Karpas-422 (cell line): ENCODE measurements around the gene BBS9. TPM values are rescaled to one million over a fixed set of nuclear protein-coding genes. Genes with fewer than 3 reads are reported as not detected.

Experiments
- DNase-seq: peaks from one replicate; pipeline ENCODE4 v3.0.0-alpha.2; 2015
- H2AFZ ChIP-seq: fragments of 200-600 bp; sonication (generic); 2 replicates; pipeline ENCODE4 v1.6.1; 2014; ENCODE audit warnings: antibody characterized with exemption, low read length, mixed read lengths
- H3K27ac ChIP-seq: fragments of 200-600 bp; sonication (generic); 2 replicates; pipeline ENCODE4 v1.5.1; 2014; ENCODE audit warnings: mild to moderate bottlenecking, low read length, moderate library complexity
- H3K27me3 ChIP-seq: fragments of 200-600 bp; sonication (generic); 2 replicates; pipeline ENCODE4 v1.6.1; 2014; ENCODE audit warnings: low read length, mixed read lengths
- H3K36me3 ChIP-seq: fragments of 200-600 bp; sonication (generic); 2 replicates; pipeline ENCODE4 v1.6.1; 2014; ENCODE audit warnings: low read length, mixed read lengths; ENCODE audit not compliant: insufficient read depth
- H3K4me1 ChIP-seq: fragments of 200-600 bp; sonication (generic); 2 replicates; pipeline ENCODE4 v1.6.1; 2014; ENCODE audit warnings: mild to moderate bottlenecking, low read length, mixed read lengths
- H3K4me2 ChIP-seq: fragments of 200-600 bp; sonication (generic); 2 replicates; pipeline ENCODE4 v1.6.1; 2014; ENCODE audit warnings: low read length, low read depth, mild to moderate bottlenecking; ENCODE audit not compliant: poor library complexity, severe bottlenecking
- H3K4me3 ChIP-seq: fragments of 200-600 bp; sonication (generic); 2 replicates; pipeline ENCODE4 v1.5.1; 2014; ENCODE audit warnings: mild to moderate bottlenecking, antibody characterized with exemption, low read length, mixed read lengths
- H3K79me2 ChIP-seq: fragments of 200-600 bp; sonication (generic); 2 replicates; pipeline ENCODE4 v1.6.1; 2014; ENCODE audit warnings: mild to moderate bottlenecking, low read length, mixed read lengths
- H3K9ac ChIP-seq: fragments of 200-600 bp; sonication (generic); 2 replicates; pipeline ENCODE4 v1.6.0; 2014; ENCODE audit warnings: low read length
- H3K9me2 ChIP-seq: fragments of 200-600 bp; sonication (generic), shearing (Covaris generic); replicated peaks from 2 replicates; pipeline ENCODE4 v1.6.0; 2014; ENCODE audit warnings: mild to moderate bottlenecking, low read length, moderate library complexity; ENCODE audit not compliant: insufficient read depth
- H3K9me3 ChIP-seq: fragments of 300-700, 200-600 bp; sonication (generic); 2 replicates; pipeline ENCODE4 v1.6.1; 2014; ENCODE audit warnings: low read length, mixed read lengths
- H4K20me1 ChIP-seq: fragments of 200-600 bp; sonication (generic); 2 replicates; pipeline ENCODE4 v1.6.1; 2014; ENCODE audit warnings: mild to moderate bottlenecking, antibody characterized with exemption, low read length, low read depth; ENCODE audit not compliant: insufficient read depth
- total RNA-seq: library from RNA; depleted of rRNA; stranded (reverse); fragments of >200 nt; shearing (Covaris generic); gene quantifications from 2 replicates; pipeline ENCODE4 v1.2.3, GENCODE V29; 2014; ENCODE audit warnings: low replicate concordance

Gene BBS9
- total RNA-seq, 1 experiment from 2014 or later, result 13.0 TPM

- Histone ChIP-seq H3K27me3 (peaks cover 4% of the 10 kb centered on the region; the same call in 1 of the 2 replicates), H3K4me2 (no peak overlapping the region), H3K9me2 (no peaks in the 10 kb centered on the region), H3K79me2 (no peaks in the 10 kb centered on the region), H3K9ac (no peak overlapping the region), H3K36me3 (no peaks in the 10 kb centered on the region), H3K4me3 (no peak overlapping the region), H4K20me1 (no peaks in the 10 kb centered on the region), H2AFZ (no peak overlapping the region), H3K27ac (no peak overlapping the region), H3K4me1 (no peaks in the 10 kb centered on the region), H3K9me3 (no peaks in the 10 kb centered on the region)
- DNase-seq, result no peak
These were observed 207.5 kb downstream of the BBS9 start for GRCh38 chr7:33336820-33337219.

GRCh38 chr7:33339074-33339790 lies 209.9 kb downstream of the BBS9 start:
- H3K4me2 ChIP-seq, result no peak overlapping the region
- H3K9me2 ChIP-seq, result no peaks in the 10 kb centered on the region
- no peak for DNase-seq
- H3K4me1 ChIP-seq, result no peaks in the 10 kb centered on the region
- no peaks in the 10 kb centered on the region for H3K9me3 ChIP-seq
- H3K27me3 ChIP-seq, result peaks cover 4% of the 10 kb centered on the region; the same call in 1 of the 2 replicates
- H3K36me3 ChIP-seq, result no peaks in the 10 kb centered on the region
- H2AFZ ChIP-seq, result no peak overlapping the region
- H3K27ac ChIP-seq, result no peak overlapping the region
- no peaks in the 10 kb centered on the region for H4K20me1 ChIP-seq
- no peaks in the 10 kb centered on the region for H3K79me2 ChIP-seq
- no peak overlapping the region for H3K4me3 ChIP-seq
- H3K9ac ChIP-seq, result no peak overlapping the region

- no peak for DNase-seq
- no peaks in the 10 kb centered on the region for H3K9me3 ChIP-seq
- no peak overlapping the region for H2AFZ ChIP-seq
- H3K4me1 ChIP-seq, result no peaks in the 10 kb centered on the region
- no peaks in the 10 kb centered on the region for H3K36me3 ChIP-seq
- H3K79me2 ChIP-seq, result no peaks in the 10 kb centered on the region
- no peak overlapping the region for H3K9ac ChIP-seq
- H3K4me2 ChIP-seq, result no peak overlapping the region
- no peak overlapping the region for H3K4me3 ChIP-seq
- H4K20me1 ChIP-seq, result no peaks in the 10 kb centered on the region
- H3K27ac ChIP-seq, result no peak overlapping the region
- H3K9me2 ChIP-seq, result no peaks in the 10 kb centered on the region
- no peaks in the 10 kb centered on the region for H3K27me3 ChIP-seq
These were observed 216.7 kb downstream of the BBS9 start for GRCh38 chr7:33346055-33346454.

GRCh38 chr7:33350577-33350976 lies 221.2 kb downstream of the BBS9 start:
- Histone ChIP-seq H3K9me2 (no peaks in the 10 kb centered on the region), H3K27ac (no peak overlapping the region), H3K27me3 (no peaks in the 10 kb centered on the region), H3K9me3 (no peaks in the 10 kb centered on the region), H3K4me3 (no peak overlapping the region), H4K20me1 (no peaks in the 10 kb centered on the region), H3K9ac (no peak overlapping the region), H3K36me3 (no peaks in the 10 kb centered on the region), H3K79me2 (no peaks in the 10 kb centered on the region), H2AFZ (no peak overlapping the region), H3K4me1 (no peaks in the 10 kb centered on the region), H3K4me2 (no peak overlapping the region)
- no peak for DNase-seq

- H4K20me1 ChIP-seq, result no peaks in the 10 kb centered on the region
- H3K79me2 ChIP-seq, result no peaks in the 10 kb centered on the region
- no peak overlapping the region for H3K27ac ChIP-seq
These were observed 222.3 kb downstream of the BBS9 start for GRCh38 chr7:33351709-33352108.

GRCh38 chr7:33354201-33354600 lies 224.8 kb downstream of the BBS9 start:
- Histone ChIP-seq H2AFZ (no peak overlapping the region), H3K9me3 (no peaks in the 10 kb centered on the region), H3K9ac (no peak overlapping the region), H3K4me3 (no peak overlapping the region), H4K20me1 (no peaks in the 10 kb centered on the region), H3K27me3 (no peaks in the 10 kb centered on the region), H3K27ac (no peak overlapping the region), H3K4me2 (no peak overlapping the region), H3K4me1 (no peaks in the 10 kb centered on the region), H3K79me2 (no peaks in the 10 kb centered on the region), H3K9me2 (no peaks in the 10 kb centered on the region), H3K36me3 (no peaks in the 10 kb centered on the region)
- no peak for DNase-seq

More at GRCh38 chr7:33351709-33352108, 222.3 kb downstream of the BBS9 start:
- H3K36me3 ChIP-seq, result no peaks in the 10 kb centered on the region
- no peaks in the 10 kb centered on the region for H3K9me3 ChIP-seq
- no peak overlapping the region for H3K9ac ChIP-seq
- H3K4me1 ChIP-seq, result no peaks in the 10 kb centered on the region
- no peaks in the 10 kb centered on the region for H3K27me3 ChIP-seq
- H3K9me2 ChIP-seq, result no peaks in the 10 kb centered on the region
- no peak overlapping the region for H2AFZ ChIP-seq
- DNase-seq, result no peak
- no peak overlapping the region for H3K4me3 ChIP-seq
- H3K4me2 ChIP-seq, result no peak overlapping the region

GRCh38 chr7:33355386-33355785 lies 226.0 kb downstream of the BBS9 start:
- no peaks in the 10 kb centered on the region for H3K9me2 ChIP-seq
- no peaks in the 10 kb centered on the region for H3K79me2 ChIP-seq
- H3K4me3 ChIP-seq, result no peak overlapping the region
- H3K4me2 ChIP-seq, result no peak overlapping the region
- no peaks in the 10 kb centered on the region for H3K36me3 ChIP-seq
- H4K20me1 ChIP-seq, result no peaks in the 10 kb centered on the region
- H3K4me1 ChIP-seq, result no peaks in the 10 kb centered on the region
- H2AFZ ChIP-seq, result no peak overlapping the region
- no peaks in the 10 kb centered on the region for H3K9me3 ChIP-seq
- H3K9ac ChIP-seq, result no peak overlapping the region
- no peak for DNase-seq
- H3K27me3 ChIP-seq, result no peaks in the 10 kb centered on the region
- no peak overlapping the region for H3K27ac ChIP-seq

GRCh38 chr7:33356336-33356735 lies 227.0 kb downstream of the BBS9 start:
- no peaks in the 10 kb centered on the region for H3K4me1 ChIP-seq
- no peak overlapping the region for H3K27ac ChIP-seq
- H3K9me2 ChIP-seq, result no peaks in the 10 kb centered on the region
- no peaks in the 10 kb centered on the region for H3K9me3 ChIP-seq
- H4K20me1 ChIP-seq, result no peaks in the 10 kb centered on the region
- H3K4me2 ChIP-seq, result no peak overlapping the region
- no peak for DNase-seq
- H3K9ac ChIP-seq, result no peak overlapping the region
- H3K4me3 ChIP-seq, result no peak overlapping the region
- no peaks in the 10 kb centered on the region for H3K27me3 ChIP-seq
- H3K36me3 ChIP-seq, result no peaks in the 10 kb centered on the region
- no peaks in the 10 kb centered on the region for H3K79me2 ChIP-seq
- H2AFZ ChIP-seq, result no peak overlapping the region
